HG02943 (cell line): ENCODE results near the gene B3GLCT.
"Not testable (repeated sequence)": the region's sequence is repeated elsewhere in the genome, so short reads cannot be mapped to it uniquely, and the experiment has no call there.

ENCODE experiments used
- ATAC-seq: cut with Tn5 transposase; IDR thresholded peaks from one replicate; pipeline ENCODE4 v1.9.1; 2021; ENCODE audit warnings: mild to moderate bottlenecking, low read depth, moderate library complexity; ENCODE audit not compliant: unreplicated experiment

Gene B3GLCT

GRCh38 chr13:31334994-31335557 lies 135.3 kb downstream of the B3GLCT start:
- ATAC-seq, result no peak

DNA sequence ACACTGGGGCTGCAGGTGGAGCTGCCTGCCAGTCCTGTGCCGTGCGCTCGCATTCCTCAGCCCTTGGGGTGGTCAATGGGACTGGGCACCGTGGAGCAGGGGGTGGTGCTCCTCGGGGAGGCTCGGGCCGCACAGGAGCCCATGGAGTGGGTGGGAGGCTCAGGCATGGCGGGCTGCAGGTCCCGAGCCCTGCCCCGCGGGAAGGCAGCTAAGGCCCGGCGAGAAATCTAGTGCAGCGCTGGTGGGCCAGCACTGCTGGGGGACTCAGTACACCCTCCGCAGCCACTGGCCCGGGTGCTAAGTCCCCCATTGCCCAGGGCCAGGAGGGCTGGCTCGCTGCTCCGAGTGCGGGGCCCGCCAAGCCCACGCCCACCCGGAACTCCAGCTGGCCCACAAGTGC lies 139.8 kb downstream of the B3GLCT start:
- ATAC-seq, result not testable (repeated sequence)

GRCh38 chr13:31340848-31341247 lies 141.1 kb downstream of the B3GLCT start:
- not testable (repeated sequence) for ATAC-seq

GRCh38 chr13:31346891-31347290 lies 147.1 kb downstream of the B3GLCT start:
- ATAC-seq, result no peak

GRCh38 chr13:31349156-31349555 lies 149.4 kb downstream of the B3GLCT start:
- ATAC-seq, result no peak

DNA sequence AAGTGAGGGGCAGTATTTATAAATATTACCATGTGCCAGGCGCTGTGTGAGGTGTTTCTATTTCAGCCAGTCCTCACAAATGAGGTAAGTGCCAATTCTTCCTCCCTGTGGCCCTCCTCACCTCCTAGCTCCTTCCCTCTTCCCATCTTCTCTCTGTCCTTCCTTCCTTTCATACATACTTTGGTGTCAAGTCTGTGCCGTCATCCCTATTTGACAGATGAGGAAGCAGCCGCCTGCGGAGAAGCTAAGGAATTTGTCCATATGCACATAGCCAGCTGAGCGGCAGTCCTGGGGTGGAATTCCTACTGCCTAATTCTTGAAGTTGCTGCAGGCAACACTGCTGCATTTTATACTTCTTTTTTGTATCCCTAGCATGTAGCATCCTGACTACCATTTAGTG lies 150.8 kb downstream of the B3GLCT start:
- no peak for ATAC-seq

GRCh38 chr13:31351376-31351775 lies 151.6 kb downstream of the B3GLCT start:
- no peak for ATAC-seq

DNA sequence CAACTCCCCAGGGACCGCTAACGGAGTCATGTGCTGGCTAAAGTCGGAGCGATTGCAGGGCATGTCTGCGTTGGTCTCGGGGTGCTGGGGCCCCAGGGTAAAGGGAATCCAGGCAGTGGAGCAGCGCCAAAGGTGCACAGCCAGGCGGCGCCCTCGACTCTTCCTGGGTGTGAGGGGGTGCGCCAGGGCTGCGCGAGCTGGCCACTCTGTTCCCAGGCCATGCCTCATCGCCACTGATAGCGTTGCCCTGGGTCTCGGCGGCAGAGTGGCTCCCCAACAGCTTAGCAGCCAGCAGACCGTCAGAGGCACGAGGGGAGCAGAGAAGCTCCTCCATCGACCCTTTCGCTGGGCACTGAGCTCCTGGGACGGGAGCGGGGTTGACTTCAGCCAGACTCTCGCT lies 152.7 kb downstream of the B3GLCT start:
- ATAC-seq, result no peak

DNA sequence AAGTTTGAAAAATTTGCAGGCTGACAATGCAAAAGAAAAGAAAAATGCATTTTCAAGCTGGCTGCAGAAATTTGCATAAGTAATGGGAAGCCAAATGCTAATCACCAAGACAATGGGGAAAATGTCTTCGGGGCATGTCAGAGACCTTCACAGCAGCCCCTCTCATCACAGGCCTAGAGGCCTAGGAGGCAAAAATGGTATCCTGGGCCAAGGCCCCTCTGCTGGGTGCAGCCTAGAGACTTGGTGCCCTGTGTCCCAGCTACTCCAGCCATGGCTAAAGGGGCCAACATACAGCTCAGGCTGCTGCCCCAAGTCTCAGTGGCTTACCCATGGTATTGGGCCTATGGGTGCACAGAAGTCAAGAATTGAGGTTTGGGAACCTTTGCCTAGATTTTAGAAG lies 155.2 kb downstream of the B3GLCT start:
- ATAC-seq, result no peak

DNA sequence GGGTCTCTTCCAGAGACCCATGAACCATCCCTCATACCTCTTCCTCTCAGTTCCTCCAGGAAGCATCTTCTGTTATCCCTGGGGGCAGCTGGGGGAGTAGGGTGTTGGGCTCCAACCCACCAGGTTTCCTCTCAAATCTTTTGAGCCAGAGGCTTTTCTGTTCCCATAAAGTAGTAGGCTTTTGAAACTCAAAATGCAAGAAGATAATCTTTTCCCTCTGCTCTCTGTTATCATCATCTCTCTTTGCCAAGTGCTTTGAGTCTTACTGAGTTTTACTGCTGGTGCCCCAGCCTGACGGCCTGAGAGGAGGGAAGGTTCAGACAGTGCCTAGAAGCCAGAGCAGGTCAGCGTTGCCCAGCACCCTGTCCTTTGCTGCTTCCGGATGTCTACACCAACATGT lies 157.2 kb downstream of the B3GLCT start:
- no peak for ATAC-seq

DNA sequence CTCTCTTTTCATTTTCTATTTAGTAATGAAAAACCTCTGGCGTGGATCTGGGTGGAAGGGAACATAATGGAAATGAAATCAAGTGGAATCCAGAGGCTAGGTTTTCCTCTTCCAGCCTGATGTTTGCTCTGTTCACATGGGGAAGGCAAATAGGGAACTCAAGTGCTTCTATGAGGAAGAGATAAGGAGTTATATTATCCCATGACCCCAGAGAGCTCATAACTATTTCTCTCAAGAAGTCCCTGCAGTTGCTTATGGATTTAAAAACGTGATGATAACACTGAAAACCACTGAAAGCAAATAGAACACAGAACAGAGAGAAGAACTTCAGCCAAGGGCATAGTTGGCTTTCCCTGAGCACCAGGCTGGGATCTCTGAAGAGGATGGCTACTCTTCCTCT lies 157.8 kb downstream of the B3GLCT start:
- no peak for ATAC-seq

DNA sequence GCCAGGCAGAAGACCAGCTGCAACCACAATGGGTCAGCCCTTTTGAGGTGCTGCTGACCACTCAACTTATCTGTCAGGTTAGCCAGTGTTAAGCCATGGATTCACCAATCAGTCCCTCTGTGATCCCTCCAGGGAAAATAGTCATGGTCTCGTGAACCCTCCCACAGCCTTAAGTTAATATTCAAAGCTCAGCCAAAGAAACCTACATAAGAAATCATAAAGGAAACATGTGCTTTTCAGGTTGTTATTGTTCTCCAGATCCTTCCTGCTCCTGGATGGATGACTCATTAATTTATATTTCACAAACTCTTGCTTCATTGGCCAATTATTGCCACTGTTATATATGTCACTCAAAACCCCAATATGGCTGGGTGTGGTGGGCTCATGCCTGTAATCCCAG lies 161.9 kb downstream of the B3GLCT start:
- ATAC-seq, result no peak

DNA sequence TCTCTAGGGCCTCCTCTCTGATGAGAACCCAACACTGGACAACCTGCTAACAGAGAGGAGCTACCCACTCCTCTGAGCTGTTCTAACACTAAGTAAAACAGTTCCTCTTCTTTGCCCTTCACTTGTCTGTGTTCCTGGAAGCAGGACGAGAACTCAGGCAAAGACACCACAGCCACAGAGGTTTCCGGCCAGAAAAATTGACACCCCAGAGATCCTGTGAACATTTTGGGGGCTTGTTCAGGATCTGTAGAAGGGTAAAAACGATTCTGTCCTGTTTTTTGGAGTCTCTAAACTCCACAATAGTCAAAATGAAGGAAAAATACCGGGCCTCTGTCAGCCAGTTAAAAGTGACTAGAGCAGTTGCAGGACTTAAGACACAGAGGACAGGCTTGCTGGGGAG lies 165.9 kb downstream of the B3GLCT start:
- ATAC-seq, result no peak

DNA sequence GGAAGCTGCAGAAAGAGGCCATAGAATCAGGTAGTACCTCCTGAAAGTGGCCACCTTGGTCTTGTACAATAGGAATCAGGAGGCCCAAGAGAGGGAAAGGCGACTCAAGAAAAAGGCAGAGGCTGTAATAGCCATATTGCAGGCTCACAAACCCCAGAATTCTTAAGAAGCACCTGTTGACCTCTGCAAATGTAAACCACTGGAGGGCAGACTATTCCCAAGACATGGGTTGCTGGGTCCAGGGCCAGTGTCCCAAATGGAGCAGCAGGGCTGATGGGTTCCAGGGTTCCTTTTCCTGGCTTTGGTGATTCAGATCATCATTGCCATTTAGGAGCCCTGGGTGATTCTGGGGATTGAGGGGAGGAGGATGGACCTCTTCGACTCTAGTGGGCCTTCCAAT lies 167.6 kb downstream of the B3GLCT start:
- no peak for ATAC-seq

GRCh38 chr13:31369213-31369612 lies 169.4 kb downstream of the B3GLCT start:
- no peak for ATAC-seq

DNA sequence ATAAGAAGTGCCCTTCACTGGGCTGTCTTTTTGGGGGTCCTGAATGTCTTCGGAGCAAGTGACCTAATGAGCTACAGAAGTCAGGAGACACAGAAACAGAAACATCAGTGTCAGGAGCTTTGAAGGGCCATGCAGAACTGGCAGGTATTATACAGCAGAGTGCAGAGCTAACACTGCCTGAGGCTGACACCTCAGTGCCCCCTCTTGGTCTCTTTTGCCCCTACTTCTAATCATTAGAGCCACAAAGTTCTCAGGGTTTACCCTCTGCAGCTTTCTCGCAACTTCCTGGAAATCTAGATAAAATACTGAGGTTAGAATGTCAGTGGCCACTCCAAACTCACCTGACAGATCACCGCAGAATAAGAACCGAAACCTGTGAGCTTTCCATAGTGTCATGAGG lies 172.7 kb downstream of the B3GLCT start:
- ATAC-seq, result no peak

GRCh38 chr13:31374682-31375081 lies 174.9 kb downstream of the B3GLCT start:
- ATAC-seq, result no peak

DNA sequence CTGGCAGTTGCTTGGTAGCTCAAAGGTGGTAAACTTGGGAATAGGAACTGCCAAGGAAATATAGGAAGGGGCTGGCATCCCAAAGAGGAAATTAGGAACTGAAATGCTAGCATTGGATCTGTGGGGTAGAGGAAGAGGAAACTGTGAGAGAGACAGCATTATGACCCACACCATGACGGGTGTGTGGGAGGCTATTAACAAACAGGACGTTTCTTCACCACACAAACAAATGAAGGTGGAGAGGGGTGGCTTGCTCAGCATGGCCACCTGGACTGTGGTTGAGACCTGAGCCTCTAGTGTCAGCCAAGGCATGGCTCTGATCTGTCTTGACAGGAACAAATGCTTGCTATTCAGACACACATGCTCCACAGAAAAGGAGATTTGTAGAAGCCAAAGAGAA lies 178.2 kb downstream of the B3GLCT start:
- no peak for ATAC-seq

DNA sequence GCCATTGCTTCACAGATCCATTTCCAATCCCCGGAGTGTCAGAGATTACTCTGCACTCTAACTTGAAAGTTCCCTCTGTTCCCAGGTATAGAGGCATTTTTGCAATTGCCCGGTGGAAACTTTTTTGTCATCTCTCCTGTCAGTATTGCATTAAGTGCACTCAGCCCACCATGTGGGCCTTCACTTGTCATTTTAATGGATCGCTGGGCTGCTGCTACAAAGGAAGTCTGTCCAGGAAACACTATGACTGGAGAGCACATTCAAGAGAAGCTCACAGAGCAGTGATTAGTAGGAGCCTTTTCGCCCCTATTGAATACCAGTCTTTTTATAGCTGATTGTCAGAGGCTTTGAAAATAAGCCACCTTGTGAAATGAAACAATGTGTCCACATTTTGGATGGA lies 180.9 kb downstream of the B3GLCT start:
- no peak for ATAC-seq
